WTC11 (cell line): ENCODE data around the gene TMEM151B. TPM values are rescaled to one million over a fixed set of nuclear protein-coding genes. Genes with fewer than 3 reads are reported as not detected.

Experiments used
- ATAC-seq: fragments of 200-7000 bp; cut with Tn5 transposase; 2 replicates; pipeline ENCODE4 v1.10.0; 2021; ENCODE audit warnings: mild to moderate bottlenecking, moderate library complexity
- CTCF ChIA-PET: fragments of 300-600 bp; sonication (Branson Sonifier 250); formaldehyde crosslinking; loops from one replicate; lab custom pipeline; 2021; ENCODE audit warnings: antibody characterized with exemption; lab: Charles Lee
- POLR2A ChIA-PET: fragments of 350-600 bp; sonication (Branson Sonifier 250); formaldehyde crosslinking; loops from one replicate; lab custom pipeline; 2021; ENCODE audit warnings: antibody characterized with exemption; lab: Charles Lee
- DNase-seq: peaks from one replicate; pipeline ENCODE4 v3.0.0; 2021; ENCODE audit warnings: low spot score
- H3K27ac Mint-ChIP-seq: 2 replicates; pipeline ENCODE4 v1.8.0; 2021; ENCODE audit warnings: mixed read lengths
- H3K27me3 Mint-ChIP-seq: 2 replicates; pipeline ENCODE4 v1.8.0; 2021; ENCODE audit warnings: low read depth, mild to moderate bottlenecking, moderate library complexity, mixed read lengths
- H3K36me3 Mint-ChIP-seq: 2 replicates; pipeline ENCODE4 v1.8.0; 2021; ENCODE audit warnings: mixed read lengths
- H3K4me1 Mint-ChIP-seq: 2 replicates; pipeline ENCODE4 v1.8.0; 2022; ENCODE audit warnings: mixed read lengths
- H3K4me3 Mint-ChIP-seq: 2 replicates; pipeline ENCODE4 v1.8.0; 2021; ENCODE audit warnings: mild to moderate bottlenecking, moderate library complexity, mixed read lengths
- H3K9me3 Mint-ChIP-seq: 2 replicates; pipeline ENCODE4 v1.8.0; 2021; ENCODE audit warnings: mixed read lengths
- CREB1 ChIP-seq: sonication (generic); formaldehyde crosslinking; IDR thresholded peaks from 2 replicates; pipeline ENCODE4 v1.8.0; 2023; ENCODE audit warnings: mild to moderate bottlenecking, missing genetic modification reagents
- ESRRA ChIP-seq: sonication (generic); formaldehyde crosslinking; IDR thresholded peaks from 2 replicates; pipeline ENCODE4 v1.8.1; 2022; ENCODE audit warnings: mild to moderate bottlenecking, missing genetic modification reagents, borderline replicate concordance
- FOXJ3 ChIP-seq: sonication (generic); formaldehyde crosslinking; IDR thresholded peaks from 2 replicates; pipeline ENCODE4 v1.9.0; 2021; ENCODE audit warnings: missing genetic modification reagents, mild to moderate bottlenecking, borderline replicate concordance
- GRHL2 ChIP-seq: fragments of 250-450 bp; sonication (Bioruptor Pico); IDR thresholded peaks from 2 replicates; pipeline ENCODE4 v1.8.0; 2022; ENCODE audit warnings: mild to moderate bottlenecking, moderate library complexity; ENCODE audit not compliant: insufficient replicate concordance, severe bottlenecking
- JUN ChIP-seq: sonication (generic); formaldehyde crosslinking; IDR thresholded peaks from 2 replicates; pipeline ENCODE4 v1.8.0; 2023; ENCODE audit warnings: mild to moderate bottlenecking, missing genetic modification reagents
- MYBL2 ChIP-seq: sonication (generic); formaldehyde crosslinking; IDR thresholded peaks from 2 replicates; pipeline ENCODE4 v1.8.1; 2023; ENCODE audit warnings: mild to moderate bottlenecking, moderate library complexity, missing genetic modification reagents
- NFE2L1 ChIP-seq: sonication (generic); formaldehyde crosslinking; IDR thresholded peaks from 2 replicates; pipeline ENCODE4 v1.8.1; 2023; ENCODE audit warnings: missing genetic modification reagents
- PRRX2 ChIP-seq: fragments of 250-450 bp; sonication (Bioruptor Pico); IDR thresholded peaks from 2 replicates; pipeline ENCODE4 v1.8.0; 2021; ENCODE audit warnings: mild to moderate bottlenecking
- TEAD1 ChIP-seq: sonication (generic); formaldehyde crosslinking; IDR thresholded peaks from 2 replicates; pipeline ENCODE4 v1.8.0; 2022; ENCODE audit warnings: mild to moderate bottlenecking, missing genetic modification reagents
- TEAD4 ChIP-seq: sonication (generic); formaldehyde crosslinking; IDR thresholded peaks from 2 replicates; pipeline ENCODE4 v1.8.0; 2022; ENCODE audit warnings: mild to moderate bottlenecking, missing genetic modification reagents
- TP53 ChIP-seq: sonication (generic); formaldehyde crosslinking; IDR thresholded peaks from 2 replicates; pipeline ENCODE4 v1.8.1; 2023; ENCODE audit warnings: mild to moderate bottlenecking, missing genetic modification reagents
- ZNF138 ChIP-seq: sonication (generic); formaldehyde crosslinking; conservative IDR thresholded peaks from 2 replicates; pipeline ENCODE4 v1.8.1; 2022; ENCODE audit warnings: mild to moderate bottlenecking, moderate library complexity, missing genetic modification reagents
- ZNF416 ChIP-seq: fragments of 250-450 bp; sonication (Bioruptor Pico); IDR thresholded peaks from 2 replicates; pipeline ENCODE4 v1.9.0; 2021; ENCODE audit warnings: mild to moderate bottlenecking, inconsistent platforms
- ZNF671 ChIP-seq: fragments of 250-450 bp; sonication (Bioruptor Pico); IDR thresholded peaks from 2 replicates; pipeline ENCODE4 v1.8.0; 2021; ENCODE audit warnings: mild to moderate bottlenecking
- total RNA-seq: library from RNA; stranded (reverse); gene quantifications from 3 replicates; pipeline ENCODE4 v1.2.3, GENCODE V29; 2021
- TF ChIP-seq, protein P1 (sequence below): sonication (generic); formaldehyde crosslinking; IDR thresholded peaks from 2 replicates; pipeline ENCODE4 v1.8.1; 2023; ENCODE audit warnings: mild to moderate bottlenecking, missing genetic modification reagents, moderate library complexity
- TF ChIP-seq, protein P2 (sequence below): sonication (generic); formaldehyde crosslinking; IDR thresholded peaks from 2 replicates; pipeline ENCODE4 v1.8.1; 2022; ENCODE audit warnings: low read depth, mild to moderate bottlenecking, moderate library complexity, missing genetic modification reagents, borderline replicate concordance
- TF ChIP-seq, protein P3 (sequence below): fragments of 250-450 bp; sonication (Bioruptor Pico); conservative IDR thresholded peaks from 2 replicates; pipeline ENCODE4 v1.9.0; 2021; ENCODE audit warnings: mild to moderate bottlenecking
- TF ChIP-seq, protein P4 (sequence below): sonication (generic); formaldehyde crosslinking; IDR thresholded peaks from 2 replicates; pipeline ENCODE4 v1.8.1; 2023; ENCODE audit warnings: mild to moderate bottlenecking, missing genetic modification reagents
- TF ChIP-seq, protein P5 (sequence below): sonication (generic); formaldehyde crosslinking; IDR thresholded peaks from 2 replicates; pipeline ENCODE4 v1.8.0; 2023; ENCODE audit warnings: mild to moderate bottlenecking, missing genetic modification reagents
- TF ChIP-seq, protein P6 (sequence below): fragments of 250-450 bp; sonication (Bioruptor Pico); IDR thresholded peaks from 2 replicates; pipeline ENCODE4 v1.8.0; 2021; ENCODE audit warnings: mild to moderate bottlenecking
- TF ChIP-seq, protein P7 (sequence below): sonication (generic); formaldehyde crosslinking; IDR thresholded peaks from 2 replicates; pipeline ENCODE4 v1.8.1; 2023; ENCODE audit warnings: mild to moderate bottlenecking, moderate library complexity, missing genetic modification reagents

The TMEM151B gene
- total RNA-seq, 1 experiment from 2014 or later, result 5.5 TPM

DNA sequence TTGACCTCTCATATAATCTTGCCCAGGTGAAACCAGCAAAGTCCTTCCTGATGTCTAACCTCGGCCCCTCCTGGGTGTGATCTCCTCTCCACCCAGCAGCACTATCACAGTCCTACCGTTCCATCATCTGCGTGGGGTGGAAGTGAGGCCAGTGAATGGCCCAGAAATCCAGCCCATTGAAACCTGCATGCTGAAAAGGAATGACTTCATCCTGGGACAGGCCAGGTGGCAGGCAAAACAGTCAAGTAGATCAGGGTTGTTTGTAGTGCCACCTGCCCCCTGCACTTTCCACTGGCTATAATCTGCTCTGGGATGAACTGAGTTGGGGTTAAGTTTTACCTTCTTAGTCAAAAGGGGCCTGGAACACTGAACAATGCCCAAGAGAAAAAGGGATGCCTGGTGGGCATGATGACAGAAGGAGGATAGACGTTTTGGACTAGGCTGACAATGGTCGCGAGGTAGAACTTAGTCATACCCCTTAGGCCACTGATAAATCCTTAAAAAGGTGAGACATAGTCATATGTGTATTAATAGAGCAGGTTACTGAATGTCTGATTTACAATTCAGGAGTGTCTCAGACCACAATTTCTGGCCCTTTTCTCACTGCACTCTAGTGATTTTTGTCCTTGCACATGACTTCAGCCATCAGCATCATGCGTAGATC is 31.4 kb upstream of the TMEM151B start:
- peaks cover 38% of the 10 kb centered on the region for H3K4me1 Mint-ChIP-seq
- POLR2A ChIA-PET, result interaction anchor here (1.8 kb wide), 1 partner anchor 8 kb away, joined by 21 read pairs; the partner anchor contains the start of gene HSP90AB1
- peaks cover 30% of the 10 kb centered on the region for H3K27me3 Mint-ChIP-seq
- ATAC-seq (no peak), DNase-seq (no peak)
- TF ChIP-seq ZNF416 (CRISPR knock-in tag), result no peak
- TF ChIP-seq, protein P1, sequence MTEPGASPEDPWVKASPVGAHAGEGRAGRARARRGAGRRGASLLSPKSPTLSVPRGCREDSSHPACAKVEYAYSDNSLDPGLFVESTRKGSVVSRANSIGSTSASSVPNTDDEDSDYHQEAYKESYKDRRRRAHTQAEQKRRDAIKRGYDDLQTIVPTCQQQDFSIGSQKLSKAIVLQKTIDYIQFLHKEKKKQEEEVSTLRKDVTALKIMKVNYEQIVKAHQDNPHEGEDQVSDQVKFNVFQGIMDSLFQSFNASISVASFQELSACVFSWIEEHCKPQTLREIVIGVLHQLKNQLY (CRISPR knock-in tag), result no peak
- TF ChIP-seq, protein P2, sequence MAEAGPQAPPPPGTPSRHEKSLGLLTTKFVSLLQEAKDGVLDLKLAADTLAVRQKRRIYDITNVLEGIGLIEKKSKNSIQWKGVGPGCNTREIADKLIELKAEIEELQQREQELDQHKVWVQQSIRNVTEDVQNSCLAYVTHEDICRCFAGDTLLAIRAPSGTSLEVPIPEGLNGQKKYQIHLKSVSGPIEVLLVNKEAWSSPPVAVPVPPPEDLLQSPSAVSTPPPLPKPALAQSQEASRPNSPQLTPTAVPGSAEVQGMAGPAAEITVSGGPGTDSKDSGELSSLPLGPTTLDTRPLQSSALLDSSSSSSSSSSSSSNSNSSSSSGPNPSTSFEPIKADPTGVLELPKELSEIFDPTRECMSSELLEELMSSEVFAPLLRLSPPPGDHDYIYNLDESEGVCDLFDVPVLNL (CRISPR knock-in tag), result no peak
- TF ChIP-seq, protein P3, sequence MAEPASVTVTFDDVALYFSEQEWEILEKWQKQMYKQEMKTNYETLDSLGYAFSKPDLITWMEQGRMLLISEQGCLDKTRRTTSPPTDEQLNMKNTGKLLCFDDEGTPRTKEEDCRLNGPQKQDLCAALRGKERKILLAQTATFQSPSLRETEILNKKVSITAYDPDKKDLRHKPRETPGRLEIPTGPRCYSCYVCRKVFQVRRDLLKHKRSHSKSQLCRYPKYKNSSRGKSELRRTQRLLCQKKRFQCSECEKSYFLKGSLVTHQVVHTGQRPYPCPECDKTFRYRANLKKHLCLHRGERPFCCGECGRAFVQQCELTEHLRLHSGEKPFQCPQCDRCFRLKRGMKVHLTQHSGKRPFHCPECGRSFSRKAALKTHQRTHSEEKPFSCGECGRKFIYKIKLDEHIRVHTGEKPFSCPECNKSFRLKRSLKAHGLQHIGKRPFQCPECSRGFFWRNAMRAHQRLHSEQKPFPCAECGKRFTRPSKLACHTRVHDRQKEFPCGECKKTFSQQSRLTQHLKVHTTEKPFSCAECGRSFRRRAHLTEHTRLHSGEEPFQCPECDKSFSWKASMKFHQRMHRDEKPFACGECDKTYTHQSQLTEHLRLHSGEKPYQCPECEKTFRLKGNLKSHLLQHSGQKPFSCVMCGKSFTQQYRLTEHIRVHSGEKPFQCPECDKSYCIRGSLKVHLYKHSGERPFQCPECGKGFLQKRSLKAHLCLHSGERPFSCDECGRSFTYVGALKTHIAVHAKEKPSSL (CRISPR knock-in tag), result no peak
- TF ChIP-seq MYBL2 (CRISPR knock-in tag), result no peak
- no peak for TF ChIP-seq TEAD4
- TF ChIP-seq, protein P4, sequence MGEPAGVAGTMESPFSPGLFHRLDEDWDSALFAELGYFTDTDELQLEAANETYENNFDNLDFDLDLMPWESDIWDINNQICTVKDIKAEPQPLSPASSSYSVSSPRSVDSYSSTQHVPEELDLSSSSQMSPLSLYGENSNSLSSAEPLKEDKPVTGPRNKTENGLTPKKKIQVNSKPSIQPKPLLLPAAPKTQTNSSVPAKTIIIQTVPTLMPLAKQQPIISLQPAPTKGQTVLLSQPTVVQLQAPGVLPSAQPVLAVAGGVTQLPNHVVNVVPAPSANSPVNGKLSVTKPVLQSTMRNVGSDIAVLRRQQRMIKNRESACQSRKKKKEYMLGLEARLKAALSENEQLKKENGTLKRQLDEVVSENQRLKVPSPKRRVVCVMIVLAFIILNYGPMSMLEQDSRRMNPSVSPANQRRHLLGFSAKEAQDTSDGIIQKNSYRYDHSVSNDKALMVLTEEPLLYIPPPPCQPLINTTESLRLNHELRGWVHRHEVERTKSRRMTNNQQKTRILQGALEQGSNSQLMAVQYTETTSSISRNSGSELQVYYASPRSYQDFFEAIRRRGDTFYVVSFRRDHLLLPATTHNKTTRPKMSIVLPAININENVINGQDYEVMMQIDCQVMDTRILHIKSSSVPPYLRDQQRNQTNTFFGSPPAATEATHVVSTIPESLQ (CRISPR knock-in tag), result no peak
- TF ChIP-seq TP53 (CRISPR knock-in tag), result no peak
- TF ChIP-seq TEAD1 (CRISPR knock-in tag), result no peak
- no peak for TF ChIP-seq GRHL2 (CRISPR knock-in tag)
- TF ChIP-seq, protein P5, sequence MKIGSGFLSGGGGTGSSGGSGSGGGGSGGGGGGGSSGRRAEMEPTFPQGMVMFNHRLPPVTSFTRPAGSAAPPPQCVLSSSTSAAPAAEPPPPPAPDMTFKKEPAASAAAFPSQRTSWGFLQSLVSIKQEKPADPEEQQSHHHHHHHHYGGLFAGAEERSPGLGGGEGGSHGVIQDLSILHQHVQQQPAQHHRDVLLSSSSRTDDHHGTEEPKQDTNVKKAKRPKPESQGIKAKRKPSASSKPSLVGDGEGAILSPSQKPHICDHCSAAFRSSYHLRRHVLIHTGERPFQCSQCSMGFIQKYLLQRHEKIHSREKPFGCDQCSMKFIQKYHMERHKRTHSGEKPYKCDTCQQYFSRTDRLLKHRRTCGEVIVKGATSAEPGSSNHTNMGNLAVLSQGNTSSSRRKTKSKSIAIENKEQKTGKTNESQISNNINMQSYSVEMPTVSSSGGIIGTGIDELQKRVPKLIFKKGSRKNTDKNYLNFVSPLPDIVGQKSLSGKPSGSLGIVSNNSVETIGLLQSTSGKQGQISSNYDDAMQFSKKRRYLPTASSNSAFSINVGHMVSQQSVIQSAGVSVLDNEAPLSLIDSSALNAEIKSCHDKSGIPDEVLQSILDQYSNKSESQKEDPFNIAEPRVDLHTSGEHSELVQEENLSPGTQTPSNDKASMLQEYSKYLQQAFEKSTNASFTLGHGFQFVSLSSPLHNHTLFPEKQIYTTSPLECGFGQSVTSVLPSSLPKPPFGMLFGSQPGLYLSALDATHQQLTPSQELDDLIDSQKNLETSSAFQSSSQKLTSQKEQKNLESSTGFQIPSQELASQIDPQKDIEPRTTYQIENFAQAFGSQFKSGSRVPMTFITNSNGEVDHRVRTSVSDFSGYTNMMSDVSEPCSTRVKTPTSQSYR (CRISPR knock-in tag), result no peak
- TF ChIP-seq ESRRA (CRISPR knock-in tag), result no peak
- TF ChIP-seq FOXJ3 (CRISPR knock-in tag), result no peak
- no peak overlapping the region for H3K27ac Mint-ChIP-seq
- CTCF ChIA-PET, result interaction anchor here (6.3 kb wide), 1 partner anchor 15 kb away, joined by 174 read pairs; the partner anchor contains the start of gene SLC29A1
- peaks cover 12% of the 10 kb centered on the region for H3K36me3 Mint-ChIP-seq
- peak overlapping the region; percentile 78 for H3K4me3 Mint-ChIP-seq
- no peaks in the 10 kb centered on the region for H3K9me3 Mint-ChIP-seq

DNA sequence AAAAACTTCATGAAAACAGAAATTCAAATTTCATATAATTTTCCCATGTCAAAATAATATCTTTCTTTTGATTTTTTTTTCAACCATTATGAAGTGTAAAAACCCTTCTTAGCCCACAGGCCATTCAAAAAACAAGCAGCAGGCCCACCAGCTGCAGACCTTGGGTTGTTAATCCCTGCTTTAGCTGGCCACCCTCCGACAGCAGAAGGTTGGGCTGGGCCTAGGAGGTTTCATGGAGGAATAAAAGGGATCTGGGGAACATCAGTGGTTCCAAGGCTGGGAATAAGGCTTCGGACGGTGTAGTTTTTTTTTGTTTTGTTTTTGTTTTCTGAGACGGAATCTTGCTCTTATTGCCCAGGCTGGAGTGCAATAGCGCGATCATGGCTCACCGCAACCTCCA is 26.9 kb upstream of the TMEM151B start:
- POLR2A ChIA-PET, result interaction anchor here (0.5 to 1.1 kb wide), 2 partner anchors 9 to 1497 kb away, joined by 3 to 4 read pairs; partner anchors contain the start of gene TBCC
- no peak for DNase-seq
- H3K27me3 Mint-ChIP-seq, result peaks cover 30% of the 10 kb centered on the region
- TF ChIP-seq, protein P6, sequence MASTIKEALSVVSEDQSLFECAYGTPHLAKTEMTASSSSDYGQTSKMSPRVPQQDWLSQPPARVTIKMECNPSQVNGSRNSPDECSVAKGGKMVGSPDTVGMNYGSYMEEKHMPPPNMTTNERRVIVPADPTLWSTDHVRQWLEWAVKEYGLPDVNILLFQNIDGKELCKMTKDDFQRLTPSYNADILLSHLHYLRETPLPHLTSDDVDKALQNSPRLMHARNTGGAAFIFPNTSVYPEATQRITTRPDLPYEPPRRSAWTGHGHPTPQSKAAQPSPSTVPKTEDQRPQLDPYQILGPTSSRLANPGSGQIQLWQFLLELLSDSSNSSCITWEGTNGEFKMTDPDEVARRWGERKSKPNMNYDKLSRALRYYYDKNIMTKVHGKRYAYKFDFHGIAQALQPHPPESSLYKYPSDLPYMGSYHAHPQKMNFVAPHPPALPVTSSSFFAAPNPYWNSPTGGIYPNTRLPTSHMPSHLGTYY (CRISPR knock-in tag), result no peak
- TF ChIP-seq TEAD4, result no peak
- TF ChIP-seq ZNF671 (CRISPR knock-in tag), result no peak
- TF ChIP-seq JUN (CRISPR knock-in tag), result no peak
- TF ChIP-seq ZNF138 (CRISPR knock-in tag), result no peak
- no peak for TF ChIP-seq MYBL2 (CRISPR knock-in tag)
- TF ChIP-seq CREB1 (CRISPR knock-in tag), result no peak
- TF ChIP-seq, protein P7, sequence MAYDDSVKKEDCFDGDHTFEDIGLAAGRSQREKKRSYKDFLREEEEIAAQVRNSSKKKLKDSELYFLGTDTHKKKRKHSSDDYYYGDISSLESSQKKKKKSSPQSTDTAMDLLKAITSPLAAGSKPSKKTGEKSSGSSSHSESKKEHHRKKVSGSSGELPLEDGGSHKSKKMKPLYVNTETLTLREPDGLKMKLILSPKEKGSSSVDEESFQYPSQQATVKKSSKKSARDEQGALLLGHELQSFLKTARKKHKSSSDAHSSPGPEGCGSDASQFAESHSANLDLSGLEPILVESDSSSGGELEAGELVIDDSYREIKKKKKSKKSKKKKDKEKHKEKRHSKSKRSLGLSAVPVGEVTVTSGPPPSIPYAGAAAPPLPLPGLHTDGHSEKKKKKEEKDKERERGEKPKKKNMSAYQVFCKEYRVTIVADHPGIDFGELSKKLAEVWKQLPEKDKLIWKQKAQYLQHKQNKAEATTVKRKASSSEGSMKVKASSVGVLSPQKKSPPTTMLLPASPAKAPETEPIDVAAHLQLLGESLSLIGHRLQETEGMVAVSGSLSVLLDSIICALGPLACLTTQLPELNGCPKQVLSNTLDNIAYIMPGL (CRISPR knock-in tag), result no peak
- TF ChIP-seq PRRX2 (CRISPR knock-in tag), result no peak
- no peak for TF ChIP-seq NFE2L1 (CRISPR knock-in tag)

More for the DNA sequence above, 26.9 kb upstream of the TMEM151B start:
- Mint-ChIP-seq H3K4me1 (peaks cover 17% of the 10 kb centered on the region), H3K36me3 (peaks cover 13% of the 10 kb centered on the region), H3K9me3 (no peaks in the 10 kb centered on the region), H3K4me3 (no peak overlapping the region), H3K27ac (no peak overlapping the region)
- no peak for ATAC-seq
- CTCF ChIA-PET, result interaction anchor here (0.7 to 7.2 kb wide), 5 partner anchors 7 to 40 kb away, joined by 3 to 80 read pairs (median 33); partner anchors contain the start of genes SLC29A1 and SLC35B2
